ENCODE measurements around the gene TCF12. TPM values are rescaled to one million over a fixed set of nuclear protein-coding genes. Genes with fewer than 3 reads are reported as not detected.

The TCF12 gene
- total RNA-seq, 1 experiment from 2014 or later = 76.7 TPM

DNA sequence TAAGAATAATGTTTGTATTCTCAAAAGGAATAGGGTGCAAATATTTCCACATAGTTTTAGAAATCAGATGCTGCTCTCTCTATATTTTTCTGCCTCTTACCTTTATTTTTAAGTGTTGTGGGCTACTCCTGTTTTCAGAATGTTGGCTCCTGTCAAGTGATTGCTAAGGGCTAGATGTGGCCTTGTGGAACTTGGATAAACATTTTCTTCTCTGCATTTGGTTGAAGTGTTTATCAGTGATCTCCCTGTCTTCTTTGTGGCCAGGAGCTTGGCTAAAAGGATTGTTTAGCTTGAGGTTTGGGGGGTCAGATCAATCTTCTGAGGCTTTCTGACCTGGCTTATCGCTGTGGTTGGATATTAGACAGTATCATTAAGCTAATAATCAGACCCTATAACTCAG lies 112.6 kb downstream of the TCF12 start:
- H3K27ac ChIP-seq (ENCODE audit: insufficient read length, low read depth, low read length) = no peak overlapping the region
- WGBS (ENCODE audit: extremely low coverage, insufficient read length, low lambda C conversion rate) = no CpG with 5 or more reads among the region's 1 CpG
- H4K5ac ChIP-seq (ENCODE audit: insufficient read length, low read depth, low read length) = no peak overlapping the region
- no peaks in the 10 kb centered on the region for H3K27me3 ChIP-seq (ENCODE audit: insufficient read depth, low read length)
- H3K56ac ChIP-seq (ENCODE audit: insufficient read length, low read depth, low read length) = no peak overlapping the region
- DNase-seq = no peak
- Mint-ChIP-seq H3K36me3 (ENCODE audit: insufficient read depth in 1 of 3, low read depth in 3 of 3) (no peaks in the 10 kb centered on the region), H3K4me3 (no peak overlapping the region), H3K9me3 (no peaks in the 10 kb centered on the region), H3K27ac (peak overlapping the region in 1 of 3 experiments; percentile 76; a peak in 2 of 7 replicates), H3K27me3 (ENCODE audit: low read depth) (no peaks in the 10 kb centered on the region), H3K4me1 (peaks cover 31 to 37% of the 10 kb centered on the region in 2 experiments)
- no peaks in the 10 kb centered on the region for H3K9me3 ChIP-seq (ENCODE audit: control insufficient read depth, low read depth, low read length)
- H3K79me2 ChIP-seq (ENCODE audit: insufficient read depth, low read length) = peaks cover 13% of the 10 kb centered on the region; the same call in 1 of the 2 replicates
- no peak overlapping the region for H3K4ac ChIP-seq (ENCODE audit: low read depth, low read length)
- H3K4me1 ChIP-seq (ENCODE audit: insufficient read depth, low read length) = peaks cover 3% of the 10 kb centered on the region; the same call in 1 of the 2 replicates
- no peak overlapping the region for H4K8ac ChIP-seq (replicated peaks; ENCODE audit: insufficient read length, low read depth, low read length)
- H3K23me2 ChIP-seq (ENCODE audit: insufficient read length, low read depth, low read length, poor library complexity, severe bottlenecking) = no peaks in the 10 kb centered on the region
- no peak overlapping the region for H3K23ac ChIP-seq (ENCODE audit: insufficient read length, low read depth, low read length)
- H2AK5ac ChIP-seq (ENCODE audit: insufficient read length, low read length) = no peak overlapping the region
- no peak overlapping the region for H3K4me2 ChIP-seq (ENCODE audit: insufficient read depth, insufficient read length, low read length)
- no peak overlapping the region for H2BK20ac ChIP-seq (ENCODE audit: low read depth, low read length, poor library complexity, severe bottlenecking)
- no peak overlapping the region for H2BK120ac ChIP-seq (ENCODE audit: low read depth, low read length, poor library complexity, severe bottlenecking)
- no peak overlapping the region for H2BK15ac ChIP-seq (ENCODE audit: low read depth, low read length)
- TF ChIP-seq, protein P1, sequence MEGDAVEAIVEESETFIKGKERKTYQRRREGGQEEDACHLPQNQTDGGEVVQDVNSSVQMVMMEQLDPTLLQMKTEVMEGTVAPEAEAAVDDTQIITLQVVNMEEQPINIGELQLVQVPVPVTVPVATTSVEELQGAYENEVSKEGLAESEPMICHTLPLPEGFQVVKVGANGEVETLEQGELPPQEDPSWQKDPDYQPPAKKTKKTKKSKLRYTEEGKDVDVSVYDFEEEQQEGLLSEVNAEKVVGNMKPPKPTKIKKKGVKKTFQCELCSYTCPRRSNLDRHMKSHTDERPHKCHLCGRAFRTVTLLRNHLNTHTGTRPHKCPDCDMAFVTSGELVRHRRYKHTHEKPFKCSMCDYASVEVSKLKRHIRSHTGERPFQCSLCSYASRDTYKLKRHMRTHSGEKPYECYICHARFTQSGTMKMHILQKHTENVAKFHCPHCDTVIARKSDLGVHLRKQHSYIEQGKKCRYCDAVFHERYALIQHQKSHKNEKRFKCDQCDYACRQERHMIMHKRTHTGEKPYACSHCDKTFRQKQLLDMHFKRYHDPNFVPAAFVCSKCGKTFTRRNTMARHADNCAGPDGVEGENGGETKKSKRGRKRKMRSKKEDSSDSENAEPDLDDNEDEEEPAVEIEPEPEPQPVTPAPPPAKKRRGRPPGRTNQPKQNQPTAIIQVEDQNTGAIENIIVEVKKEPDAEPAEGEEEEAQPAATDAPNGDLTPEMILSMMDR (conservative IDR thresholded peaks at IDR 0.05) = no peak
- H4K20me1 ChIP-seq (ENCODE audit: control insufficient read depth, insufficient read depth, insufficient read length) = no peaks in the 10 kb centered on the region
- no peak overlapping the region for H2AFZ ChIP-seq (ENCODE audit: low read length)
- H3K18ac ChIP-seq (ENCODE audit: insufficient read length, low read depth, low read length) = no peak overlapping the region
- no peak overlapping the region for H4K91ac ChIP-seq (ENCODE audit: insufficient read length, low read depth, low read length)
- H2BK5ac ChIP-seq (ENCODE audit: insufficient read length, low read length) = no peak overlapping the region
- H2BK12ac ChIP-seq (ENCODE audit: insufficient read length, low read depth, low read length) = no peak overlapping the region
- H3K79me1 ChIP-seq (ENCODE audit: insufficient read depth, low read depth, low read length, poor library complexity, severe bottlenecking) = peaks cover 3% of the 10 kb centered on the region
- H3K9ac ChIP-seq (ENCODE audit: extremely low read depth, insufficient read length, low read length) = no peak overlapping the region
- no peak overlapping the region for H3K14ac ChIP-seq (ENCODE audit: insufficient read depth, low read length)
- no peak overlapping the region for H3T11ph ChIP-seq (ENCODE audit: low read length)

Measured in H9 (cell line).